Islet precursor cell (in vitro differentiated cells): ENCODE measurements around the gene TDRD12.
"Not testable (repeated sequence)": the region's sequence is repeated elsewhere in the genome, so short reads cannot be mapped to it uniquely, and the experiment has no call there.

ENCODE experiments used
- DNase-seq: peaks from one replicate; pipeline ENCODE4 v3.0.0-alpha.2; 2018

The TDRD12 gene

DNA sequence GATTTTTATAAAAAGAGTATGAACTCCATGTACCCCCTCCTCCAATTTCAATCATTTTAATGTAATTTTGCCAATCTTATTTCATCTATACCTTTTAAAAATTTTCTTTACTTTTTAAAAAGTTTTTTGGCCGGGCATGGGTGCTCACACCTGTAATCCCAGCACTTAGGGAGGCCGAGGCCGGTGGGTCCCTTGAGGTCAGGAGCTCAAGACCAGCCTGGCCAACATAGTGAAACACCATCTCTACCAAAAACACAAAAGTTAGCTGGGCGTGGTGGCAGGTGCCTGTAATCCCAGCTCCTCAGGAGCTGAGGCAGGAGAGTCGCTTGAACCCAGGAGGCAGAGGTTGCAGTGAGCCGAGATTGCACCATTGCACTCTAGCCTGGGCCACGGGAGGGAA is 113.8 kb downstream of the TDRD12 start:
- DNase-seq, result not testable (repeated sequence)

DNA sequence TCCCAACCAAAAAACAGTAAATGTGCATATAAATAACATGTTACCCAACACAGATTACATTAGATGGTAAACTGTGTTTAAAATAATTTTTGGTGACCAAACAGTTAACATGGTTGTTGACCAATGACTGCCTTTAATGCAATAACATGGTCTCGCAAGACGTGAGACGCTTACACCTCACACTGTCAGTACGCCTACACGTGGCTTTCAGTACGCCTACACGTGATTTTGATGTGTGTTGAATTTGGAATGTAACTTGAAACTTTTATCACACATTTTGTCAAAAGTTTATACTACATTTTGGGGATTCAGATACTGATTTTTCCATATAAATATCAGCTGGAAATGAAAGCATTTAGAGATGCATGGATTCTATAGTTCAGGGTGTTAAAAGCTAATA is 118.0 kb downstream of the TDRD12 start:
- no peak for DNase-seq

DNA sequence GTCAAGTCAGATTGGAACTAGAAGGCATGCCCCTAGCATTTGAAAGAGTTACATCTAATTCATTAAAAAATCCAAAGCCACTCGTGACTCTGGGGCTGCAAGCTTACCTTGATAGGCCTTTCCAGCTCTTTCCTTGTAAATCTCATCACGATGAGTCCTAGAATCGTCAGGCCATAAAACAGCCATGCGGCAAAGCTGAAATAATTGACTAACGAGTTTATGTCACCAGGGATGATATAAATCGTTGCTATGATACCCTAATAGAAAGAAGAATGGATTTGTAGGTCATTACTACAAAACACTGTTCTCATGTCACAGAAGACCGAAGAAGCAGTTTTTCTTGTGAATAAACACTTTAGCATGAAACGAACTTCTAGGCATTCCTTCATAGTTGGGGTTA is 122.5 kb downstream of the TDRD12 start:
- DNase-seq, result no peak

DNA sequence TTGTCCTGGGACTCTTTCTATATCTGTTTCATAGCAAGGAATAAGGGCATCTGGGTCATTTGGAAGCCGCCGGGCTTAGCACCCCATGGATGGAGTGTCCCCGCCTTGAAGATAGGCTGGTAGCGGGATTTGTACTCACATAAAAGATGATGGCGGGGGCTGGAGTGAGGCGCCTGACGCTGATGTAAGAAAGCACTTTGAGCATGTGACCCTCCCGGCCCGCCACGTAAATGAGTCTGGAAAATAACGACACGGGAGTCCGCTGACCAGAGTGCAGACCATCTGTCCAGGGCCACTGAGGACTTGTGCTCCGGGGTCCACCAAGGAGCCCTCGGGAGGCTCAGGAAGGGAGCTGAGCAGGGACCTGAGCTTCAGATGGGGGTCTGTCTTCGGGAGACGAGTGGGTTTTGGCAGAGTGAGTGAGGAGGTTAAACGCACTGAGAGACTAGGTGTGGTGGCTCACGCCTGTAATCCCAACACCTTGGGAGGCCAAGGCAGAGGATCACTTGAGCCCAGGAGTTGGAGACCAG is 124.2 kb downstream of the TDRD12 start:
- no peak for DNase-seq

DNA sequence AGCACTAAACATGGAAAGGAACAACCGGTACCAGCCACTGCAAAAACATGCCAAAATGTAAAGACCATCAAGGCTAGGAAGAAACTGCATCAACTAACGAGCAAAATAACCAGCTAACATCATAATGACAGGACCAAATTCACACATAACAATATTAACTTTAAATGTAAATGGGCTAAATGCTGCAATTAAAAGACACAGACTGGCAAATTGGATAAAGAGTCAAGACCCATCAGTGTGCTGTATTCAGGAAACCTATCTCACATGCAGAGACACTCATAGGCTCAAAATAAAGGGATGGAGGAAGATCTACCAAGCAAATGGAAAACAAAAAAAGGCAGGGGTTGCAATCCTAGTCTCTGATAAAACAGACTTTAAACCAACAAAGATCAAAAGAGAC is 128.5 kb downstream of the TDRD12 start:
- not testable (repeated sequence) for DNase-seq

DNA sequence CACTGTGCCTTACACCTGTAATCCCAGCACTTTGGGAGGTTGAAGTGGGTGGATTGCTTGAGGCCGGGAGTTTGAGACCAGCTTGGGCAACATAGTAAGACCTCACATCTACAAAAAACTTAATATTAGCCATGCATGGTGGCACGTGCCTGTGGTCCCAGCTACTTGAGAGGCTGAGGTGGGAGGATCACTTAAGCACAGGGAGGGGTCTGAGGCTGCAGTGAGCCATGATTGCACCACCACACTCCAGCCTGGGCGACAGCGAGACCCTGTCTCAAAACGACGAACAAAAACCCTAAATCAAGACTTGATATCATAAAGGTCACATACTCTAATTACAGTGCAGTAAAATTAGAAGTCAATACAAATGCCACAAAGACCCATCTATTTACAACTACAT is 132.6 kb downstream of the TDRD12 start:
- DNase-seq, result no peak

DNA sequence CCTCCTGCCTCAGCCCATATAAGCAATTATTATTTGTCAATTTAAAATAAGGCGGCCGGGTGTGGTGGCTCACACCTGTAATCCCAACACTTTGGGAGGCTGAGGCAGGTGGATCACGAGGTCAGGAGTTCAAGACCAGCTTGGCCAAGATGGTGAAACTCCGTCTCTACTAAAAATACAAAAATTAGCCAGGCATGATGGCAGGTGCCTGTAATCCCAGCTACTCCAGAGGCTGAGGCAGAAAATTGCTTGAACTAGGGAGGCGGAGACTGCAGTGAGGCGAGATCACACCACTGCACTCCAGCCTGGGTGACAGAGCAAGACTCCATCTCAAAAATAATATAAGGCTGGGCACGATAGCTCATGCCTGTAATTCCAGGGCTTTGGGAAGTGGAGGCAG is 137.3 kb downstream of the TDRD12 start:
- not testable (repeated sequence) for DNase-seq

DNA sequence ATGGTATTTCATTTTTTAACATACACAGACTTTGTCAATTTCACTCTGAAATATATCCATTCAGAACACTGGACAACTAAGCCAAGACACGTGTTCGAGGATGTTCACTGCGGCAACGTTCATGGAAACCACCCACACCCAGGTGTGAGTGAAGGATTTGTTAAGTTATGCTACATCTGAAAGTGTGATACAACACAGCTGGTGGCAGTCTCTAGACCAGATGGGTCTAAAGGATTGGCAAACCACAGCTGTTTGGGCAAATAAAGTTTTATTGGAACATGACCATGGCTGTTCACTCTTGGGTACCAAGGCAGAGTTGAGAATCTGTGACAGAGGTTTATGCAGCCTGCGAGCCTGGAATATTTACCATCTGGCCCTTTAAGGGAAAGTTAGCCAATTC is 138.0 kb downstream of the TDRD12 start:
- DNase-seq, result no peak

DNA sequence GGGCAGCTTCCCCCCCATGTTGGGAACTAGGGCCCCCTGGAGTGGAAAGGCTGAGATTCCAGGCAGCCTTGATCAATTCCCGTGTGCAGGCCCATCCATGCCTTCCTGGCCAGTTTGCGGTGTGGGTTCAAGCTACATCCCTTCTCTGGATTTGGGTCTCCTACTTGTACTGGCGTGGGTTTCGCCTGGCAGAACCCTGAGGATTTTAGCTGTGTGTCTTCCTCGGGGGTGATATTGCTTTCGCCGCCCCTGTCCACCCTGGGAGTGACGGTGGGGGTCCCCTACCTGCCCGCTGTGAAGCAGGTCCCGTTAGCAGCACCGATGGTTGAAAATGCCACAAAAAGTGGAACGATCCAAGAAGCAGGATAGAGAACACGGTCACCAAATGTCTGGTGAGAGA is 138.6 kb downstream of the TDRD12 start:
- no peak for DNase-seq

DNA sequence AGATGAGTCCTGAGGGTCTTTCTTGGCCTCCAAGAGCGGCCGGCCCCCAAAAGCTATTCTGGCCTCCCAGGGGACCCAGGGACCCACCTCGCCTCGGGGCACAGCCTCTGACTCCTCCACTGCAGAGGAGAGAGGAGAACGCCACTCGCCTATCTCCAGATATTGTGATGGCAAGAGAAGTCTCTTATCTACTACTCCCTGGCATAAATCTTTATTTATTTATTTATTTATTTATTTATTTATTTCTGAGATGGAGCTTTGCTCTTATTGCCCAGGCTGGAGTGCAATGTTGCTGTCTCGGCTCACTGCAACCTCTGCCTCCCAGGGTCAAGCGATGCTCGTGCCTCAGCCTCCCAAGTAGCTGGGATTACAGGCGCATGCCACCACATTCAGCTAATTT is 139.0 kb downstream of the TDRD12 start:
- DNase-seq, result no peak

DNA sequence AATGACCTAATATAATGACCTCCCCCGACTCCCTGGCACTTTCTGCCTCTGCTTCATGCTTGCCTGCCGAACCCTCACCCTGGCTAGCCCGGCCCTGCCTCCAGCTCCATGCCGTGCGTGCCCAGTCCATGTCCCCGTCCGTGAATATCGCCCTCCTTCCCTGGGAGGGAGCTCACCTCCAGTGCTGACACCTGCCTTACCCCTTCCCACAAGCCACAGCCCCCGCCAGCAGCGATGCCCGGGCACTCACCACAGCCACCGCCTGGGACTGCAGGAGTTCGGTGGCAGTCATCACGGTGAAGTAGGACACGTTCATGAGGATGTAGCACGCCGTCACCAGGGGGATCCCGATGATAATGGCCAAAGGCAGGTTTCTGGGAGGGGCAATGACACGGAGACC is 140.0 kb downstream of the TDRD12 start:
- no peak for DNase-seq

DNA sequence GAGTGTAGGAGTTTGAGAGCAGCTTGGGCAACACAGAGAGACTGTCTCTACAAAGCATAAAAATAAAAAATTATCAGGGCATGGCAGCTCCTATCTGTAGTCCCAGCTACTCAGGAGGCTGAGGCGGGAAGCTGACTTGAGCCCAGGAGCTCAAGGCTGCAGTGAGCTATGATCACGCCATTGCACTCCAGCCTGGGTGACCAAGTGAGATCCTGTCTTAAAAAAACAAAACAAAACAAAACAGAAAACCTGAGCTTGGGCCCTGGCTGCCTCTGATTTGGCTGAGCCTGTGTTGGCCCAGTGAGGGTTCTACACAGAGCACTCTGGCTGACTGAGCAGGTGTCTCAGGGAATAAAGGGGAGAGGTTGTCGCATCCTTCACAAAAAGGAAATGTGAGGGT is 142.0 kb downstream of the TDRD12 start:
- no peak for DNase-seq

DNA sequence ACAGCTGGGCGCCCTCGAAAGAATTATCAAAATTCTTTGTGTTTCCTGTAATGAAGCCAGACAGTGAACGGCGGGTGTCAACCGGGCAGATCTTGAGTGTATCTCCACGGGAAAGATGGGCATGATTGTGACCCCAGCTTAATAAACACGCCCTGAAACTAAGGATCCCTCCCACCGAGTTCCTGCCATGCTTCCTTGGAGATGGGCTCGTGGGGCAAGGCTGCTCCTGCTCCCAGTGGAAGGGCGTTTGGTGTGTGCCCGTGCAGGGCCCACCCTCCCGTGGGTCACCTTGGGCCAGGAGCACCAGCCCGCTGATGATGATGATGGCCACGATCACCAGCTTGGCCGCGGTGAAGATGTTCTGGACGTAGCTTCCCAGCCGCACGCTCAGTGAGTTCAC is 142.6 kb downstream of the TDRD12 start:
- DNase-seq, result no peak

DNA sequence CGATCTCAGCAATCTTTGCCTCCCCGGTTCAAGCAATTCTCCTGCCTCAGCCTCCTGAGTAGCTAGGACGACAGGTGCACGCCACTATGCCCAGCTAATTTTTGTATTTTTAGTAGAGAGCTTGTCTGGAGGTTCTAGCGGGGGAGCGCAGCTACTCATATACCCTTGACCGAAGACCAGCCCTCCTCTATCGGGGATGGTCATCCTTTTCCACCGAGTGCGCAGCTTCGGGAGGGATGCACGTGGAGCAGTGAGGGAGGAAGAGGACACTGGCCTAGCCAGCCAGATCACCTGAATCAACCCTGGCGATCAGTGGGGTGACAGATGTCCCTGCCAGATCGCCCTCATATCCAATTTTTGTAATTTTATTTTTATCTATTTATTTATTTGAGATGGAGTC is 143.2 kb downstream of the TDRD12 start:
- no peak for DNase-seq

DNA sequence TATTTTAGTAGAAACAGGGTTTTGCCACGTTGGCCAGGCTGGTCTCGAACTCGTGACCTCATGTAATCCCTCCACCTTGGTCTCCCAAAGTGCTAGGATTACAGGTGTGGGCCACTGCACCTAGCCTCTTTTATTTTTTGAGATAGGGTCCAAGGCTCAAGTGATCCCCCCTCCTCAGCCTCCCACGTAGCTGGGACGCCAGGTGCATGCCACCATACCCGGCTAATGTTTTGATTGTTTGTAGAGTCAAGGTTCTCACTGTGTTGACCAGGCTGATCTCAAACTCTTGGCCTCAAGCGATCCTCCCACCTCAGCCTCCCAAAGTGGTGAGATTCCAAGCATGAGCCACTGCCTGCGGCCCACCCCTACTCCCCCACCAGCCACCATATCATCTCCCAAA is 143.7 kb downstream of the TDRD12 start:
- DNase-seq, result no peak

DNA sequence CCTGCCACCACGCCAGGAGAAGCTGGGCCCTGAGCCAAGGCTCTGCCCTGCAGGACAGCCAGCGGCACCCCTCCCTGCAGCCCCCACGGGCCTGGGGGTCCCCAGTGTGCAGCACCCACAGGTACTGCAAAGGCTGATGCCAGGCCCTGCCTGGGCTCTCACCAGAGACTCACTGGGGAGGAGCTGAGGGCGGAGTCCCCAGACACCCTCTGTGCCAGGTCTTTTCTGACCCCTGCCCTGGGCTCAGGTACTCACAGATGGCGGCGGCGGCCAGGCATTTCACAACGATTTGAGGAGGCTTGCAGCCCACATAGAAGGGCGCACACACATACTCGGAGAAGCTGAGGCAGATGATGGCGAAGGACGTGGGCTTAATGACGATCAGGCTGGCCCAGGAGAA is 144.3 kb downstream of the TDRD12 start:
- DNase-seq, result no peak

DNA sequence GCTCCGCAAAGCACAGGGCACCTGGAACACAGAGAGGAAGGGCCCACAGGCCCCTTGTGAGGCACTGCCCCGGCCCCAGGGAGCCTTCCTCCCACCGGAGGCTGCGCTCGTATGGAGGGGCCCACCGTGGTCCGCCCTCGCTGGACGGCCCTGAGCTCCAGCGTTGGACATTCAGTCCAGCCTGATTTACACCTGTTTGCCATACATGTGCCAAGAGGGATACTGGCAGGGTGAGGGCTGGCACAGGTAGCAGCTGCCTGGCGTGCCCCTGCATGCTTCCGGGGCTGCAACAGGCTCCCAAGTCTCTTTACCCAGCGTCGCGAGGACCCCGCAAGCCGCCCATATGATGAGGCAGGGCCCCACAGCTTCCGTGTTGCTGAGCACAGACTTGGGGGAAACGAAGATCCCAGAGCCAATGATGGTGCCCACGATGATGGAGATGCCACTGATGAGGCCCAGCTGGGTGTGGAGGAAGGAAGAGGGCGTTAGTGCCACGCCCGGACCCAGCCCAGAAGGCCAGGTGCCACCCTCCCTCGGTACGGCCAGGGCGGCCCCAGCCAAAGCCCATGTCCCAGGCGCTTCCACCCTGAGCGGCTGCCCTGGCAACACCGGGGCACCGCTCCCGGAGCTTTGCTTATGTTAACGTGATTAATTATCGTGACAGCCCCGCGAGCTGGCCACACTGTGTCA is 144.9 kb downstream of the TDRD12 start:
- DNase-seq, result no peak

DNA sequence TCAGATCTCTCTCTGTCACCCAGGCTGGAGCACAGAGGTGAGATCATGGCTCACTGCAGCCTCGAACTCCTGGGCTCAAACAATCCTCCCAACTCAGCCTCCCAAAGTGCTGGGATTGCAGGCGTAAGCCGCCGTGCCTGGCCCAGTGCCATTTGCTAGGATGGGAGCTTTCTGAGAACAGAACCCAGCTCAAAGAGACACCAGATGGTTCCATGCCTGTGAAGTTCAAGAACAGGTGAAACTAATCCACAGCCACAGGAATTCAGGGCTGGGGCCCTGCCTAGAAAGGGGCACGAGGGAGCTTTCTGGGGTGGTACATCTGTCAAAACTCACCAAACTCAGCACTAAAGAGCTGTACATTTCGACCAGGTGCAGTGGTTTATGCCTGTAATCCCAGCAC is 145.8 kb downstream of the TDRD12 start:
- DNase-seq, result no peak

DNA sequence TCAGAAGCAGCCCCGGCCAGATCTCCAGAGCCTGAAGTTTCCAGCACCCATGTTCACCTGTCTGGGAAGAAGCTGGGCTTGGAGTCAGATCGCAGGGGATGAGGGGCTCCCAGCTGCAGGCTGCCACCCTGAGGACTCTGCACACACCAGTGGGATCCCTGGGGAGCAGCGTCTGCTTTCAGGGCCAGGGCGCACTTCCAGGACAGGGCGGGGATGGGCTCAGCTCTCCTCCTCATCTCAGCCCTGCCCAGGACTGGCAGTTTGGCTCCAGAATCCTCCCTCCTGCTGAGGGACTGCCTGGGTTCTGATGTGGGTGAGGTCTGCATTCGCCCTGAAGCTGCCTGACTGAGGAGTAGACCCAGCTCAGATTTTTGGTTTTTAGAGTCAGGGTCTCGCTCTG is 146.5 kb downstream of the TDRD12 start:
- no peak for DNase-seq

DNA sequence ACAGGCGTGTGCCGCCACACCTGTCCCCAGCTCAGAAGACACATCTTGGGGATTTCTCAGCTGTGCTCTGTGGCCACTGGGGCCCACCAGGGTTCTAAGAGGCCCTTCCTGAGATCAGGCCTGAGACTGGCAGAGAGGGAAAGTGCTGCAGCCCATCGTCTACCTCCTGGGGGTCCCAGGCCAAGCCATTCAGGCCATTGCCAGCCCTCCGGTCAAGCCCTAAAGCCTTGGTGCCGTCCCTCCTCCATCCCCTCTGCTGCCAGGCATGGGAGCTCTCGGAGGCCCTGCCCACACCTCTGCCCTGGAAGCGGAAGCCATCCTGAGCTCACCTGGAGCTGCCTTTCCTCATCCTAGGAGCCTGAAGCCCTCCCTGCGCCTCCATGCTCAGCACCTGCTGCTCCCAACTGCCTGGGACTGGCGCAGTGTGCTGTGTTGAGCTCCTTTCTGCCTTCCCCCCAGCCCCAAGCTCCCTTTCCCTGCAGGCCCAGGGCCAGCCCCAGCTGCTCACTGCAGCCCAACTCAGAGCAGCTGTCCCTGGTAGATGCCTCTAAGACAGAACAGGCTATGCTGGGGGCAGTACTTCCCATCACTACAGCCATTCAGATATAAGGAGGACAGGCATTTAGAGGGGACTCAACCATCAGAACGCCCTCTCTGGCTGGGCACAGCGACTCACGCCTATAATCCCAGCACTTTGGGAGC is 147.1 kb downstream of the TDRD12 start:
- no peak for DNase-seq

DNA sequence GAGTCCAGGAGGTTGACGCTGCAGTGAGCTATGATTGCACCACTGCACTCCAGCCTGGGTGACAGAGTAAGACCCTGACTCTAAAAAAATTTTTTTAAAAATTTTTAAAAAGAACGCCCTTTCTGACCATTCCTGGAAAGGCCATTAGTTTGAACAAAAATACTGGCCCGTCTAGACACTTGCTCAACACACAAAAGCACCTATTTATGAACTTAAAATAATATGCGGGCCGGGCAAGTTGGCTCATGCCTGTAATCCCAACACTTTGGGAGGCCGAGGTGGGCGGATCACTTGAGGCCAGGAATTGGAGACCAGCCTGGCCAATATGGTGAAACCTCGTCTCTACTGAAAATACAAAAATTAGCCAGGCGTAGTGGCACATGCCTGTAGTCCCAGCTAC is 147.9 kb downstream of the TDRD12 start:
- DNase-seq, result not testable (repeated sequence)

DNA sequence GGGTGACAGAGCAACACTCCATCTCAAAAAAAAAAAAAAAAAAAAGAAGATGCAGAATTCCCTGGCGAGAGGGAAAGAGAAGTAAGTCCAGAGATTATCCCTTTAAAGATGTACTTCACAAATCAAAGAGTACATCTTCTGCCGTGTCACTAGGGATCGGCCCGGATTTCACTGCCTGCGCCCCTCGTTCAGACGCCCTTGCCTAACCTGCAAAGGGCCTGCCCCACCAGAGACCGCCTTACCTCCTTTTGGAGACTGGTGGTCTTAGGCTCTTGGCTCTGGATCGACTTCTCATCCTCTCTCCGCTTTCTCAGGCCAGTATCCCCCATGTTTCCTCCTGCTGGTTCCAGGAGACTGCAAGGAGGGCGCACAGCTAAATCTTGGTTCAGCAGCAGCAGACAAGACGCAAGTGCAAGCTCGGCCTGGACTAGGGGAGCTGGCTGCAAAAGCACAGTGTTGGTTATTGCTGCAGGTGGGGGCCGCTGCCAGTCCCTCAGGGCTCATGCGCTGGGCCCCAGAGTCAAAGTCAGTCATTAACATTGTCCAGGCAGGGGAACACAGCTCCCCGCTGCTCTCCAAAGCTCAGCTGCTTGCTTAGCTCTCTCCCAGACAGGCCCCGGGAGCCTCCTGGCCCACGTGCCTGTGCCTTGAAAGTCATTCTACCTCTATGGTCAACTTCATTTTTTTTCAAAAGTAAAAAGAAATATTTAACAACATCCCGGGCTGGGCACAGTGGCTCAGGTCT is 148.8 kb downstream of the TDRD12 start:
- no peak for DNase-seq

DNA sequence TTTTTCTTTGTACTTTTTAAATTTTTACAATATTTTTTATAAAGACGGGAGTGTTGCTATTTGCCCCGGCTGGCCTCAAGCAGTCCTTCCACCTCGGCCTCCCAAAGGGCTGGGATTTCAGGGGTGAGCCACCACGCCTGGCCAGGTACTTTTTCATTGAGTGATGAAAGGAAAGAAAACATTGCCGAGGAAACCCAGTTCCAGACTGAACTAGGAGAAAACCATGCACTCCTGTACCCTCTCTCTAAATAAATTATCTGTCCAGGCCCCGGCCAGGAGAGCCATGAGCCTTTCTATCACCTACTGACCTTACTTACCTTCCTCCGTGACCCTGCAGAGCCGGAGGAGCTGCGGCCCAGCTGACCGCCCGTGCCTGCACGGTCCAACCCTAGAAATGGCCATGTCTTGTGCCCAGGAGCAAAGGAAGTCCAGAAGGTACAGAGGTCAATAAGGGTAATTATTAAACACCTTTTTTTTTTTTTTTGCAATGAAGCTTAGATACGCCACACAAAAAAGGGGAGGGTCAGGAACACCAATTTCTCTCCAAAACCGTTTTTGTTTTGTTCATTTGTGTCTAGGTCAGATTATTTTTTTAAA is 149.9 kb downstream of the TDRD12 start, which contains the start of gene SLC7A9:
TSS of gene SLC7A9 (minus strand) at position 399 of the 597 bp plus-strand sequence. CDS start 1,233 bp downstream, outside the sequence.
- no peak for DNase-seq
